HCT116 (cell line): ENCODE results near the gene MYH6. TPM values are rescaled to one million over a fixed set of nuclear protein-coding genes. Genes with fewer than 3 reads are reported as not detected.

Experiments used
- ATAC-seq: fragments of 200-7000 bp; cut with Tn5 transposase; 2 replicates; pipeline ENCODE4 v1.9.1; 2020; ENCODE audit warnings: mild to moderate bottlenecking, moderate library complexity
- BruUV-seq: library from RNA; stranded (reverse); fragments of 400-500 nt; replicated peaks from 2 replicates; lab custom pipeline; 2021; lab: Mats Ljungman, UMichigan
- CTCF ChIA-PET: fragments of 300-600 bp; sonication (Branson Sonifier 250); formaldehyde crosslinking; loops from one replicate; lab custom pipeline; 2021; ENCODE audit warnings: antibody characterized with exemption; lab: Charles Lee
- POLR2A ChIA-PET: fragments of 300-600, 350-600 bp; sonication (Branson Sonifier 250); formaldehyde crosslinking; loops from one replicate; lab custom pipeline; 2021; ENCODE audit warnings: antibody characterized with exemption; lab: Charles Lee
- RAD21 ChIA-PET, 2 experiments: fragments of 300-600 bp; sonication (Branson Sonifier 250); formaldehyde crosslinking; loops; one replicate each; lab custom pipeline; 2023; ENCODE audit warnings: low total read pairs in 2 of 2; ENCODE audit not compliant: uncharacterized antibody in 2 of 2, unreplicated experiment in 2 of 2, low non-redundant PET in 1 of 2; lab: Charles Lee
- DNase-seq: peaks from one replicate; pipeline ENCODE4 v3.0.0-alpha.2; 2010; ENCODE audit warnings: low read depth, low spot score
- H2AFZ ChIP-seq: fragments of 200-600 bp; shearing (Covaris generic), sonication (generic); 2 replicates; pipeline ENCODE4 v1.6.1; 2017; ENCODE audit warnings: low read depth, mixed run types, mixed read lengths, antibody characterized with exemption, low read length; ENCODE audit not compliant: poor library complexity, severe bottlenecking
- H3K27ac ChIP-seq: 2 replicates; pipeline ENCODE4 v1.5.1; 2012; ENCODE audit warnings: low read depth, low read length
- H3K27me3 ChIP-seq: fragments of 200-600 bp; sonication (generic); 2 replicates; pipeline ENCODE4 v1.6.1; 2016; ENCODE audit warnings: mixed run types, low read length, mixed read lengths; ENCODE audit not compliant: insufficient read depth
- H3K36me3 ChIP-seq, 2 experiments: fragments of 200-500 bp in 1 of 2; fragments of 200-600 bp in 1 of 2; sonication (Bioruptor generic) in 1 of 2; sonication (generic) in 1 of 2; 2 replicates each; pipeline versions ENCODE4 v1.5.1 to v1.6.1; 2014 to 2016; ENCODE audit warnings: low read length in 2 of 2, inconsistent platforms in 1 of 2, mixed read lengths in 1 of 2, mixed run types in 1 of 2; ENCODE audit not compliant: insufficient read depth in 2 of 2, control insufficient read depth in 1 of 2
- H3K4me1 ChIP-seq, 2 experiments: fragments of 200-600 bp in 1 of 2; sonication (generic) in 1 of 2; 2 replicates each; pipeline versions ENCODE4 v1.5.1 to v1.6.1; 2012 to 2017; ENCODE audit warnings: low read length in 2 of 2, inconsistent platforms in 1 of 2, mild to moderate bottlenecking in 1 of 2, mixed read lengths in 1 of 2, mixed run types in 1 of 2, moderate library complexity in 1 of 2; ENCODE audit not compliant: insufficient read depth in 2 of 2, control insufficient read depth in 1 of 2
- H3K4me2 ChIP-seq: fragments of 200-600 bp; sonication (generic); 2 replicates; pipeline ENCODE4 v1.6.1; 2017; ENCODE audit warnings: mixed run types, low read length, mixed read lengths
- H3K4me3 ChIP-seq, 2 experiments: fragments of 200-600 bp in 1 of 2; sonication (generic) in 1 of 2; replicated peaks in 1 of 2; 2 replicates each; pipeline ENCODE4 v1.5.1; 2011 to 2016; ENCODE audit warnings: low read length in 2 of 2, control low read depth in 1 of 2, low read depth in 1 of 2, mild to moderate bottlenecking in 1 of 2, mixed read lengths in 1 of 2, mixed run types in 1 of 2
- H3K79me2 ChIP-seq: fragments of 200-600 bp; sonication (generic); 2 replicates; pipeline ENCODE4 v1.6.1; 2017; ENCODE audit warnings: mild to moderate bottlenecking, mixed run types, low read length, moderate library complexity, mixed read lengths; ENCODE audit not compliant: insufficient read depth
- H3K9ac ChIP-seq: fragments of 200-600 bp; sonication (generic); 2 replicates; pipeline ENCODE4 v1.6.1; 2016; ENCODE audit warnings: low read length, mixed read lengths
- H3K9me2 ChIP-seq: fragments of 200-600 bp; sonication (generic), shearing (Covaris generic); 2 replicates; pipeline ENCODE4 v1.6.1; 2017; ENCODE audit warnings: mixed run types, mild to moderate bottlenecking, moderate library complexity; ENCODE audit not compliant: insufficient read depth
- H3K9me3 ChIP-seq, 2 experiments: fragments of 200-500 bp in 1 of 2; fragments of 200-600 bp in 1 of 2; sonication (Bioruptor generic) in 1 of 2; sonication (generic) in 1 of 2; 2 replicates each; pipeline ENCODE4 v1.6.1; 2014 to 2017; ENCODE audit warnings: low read length in 2 of 2, mixed read lengths in 2 of 2, inconsistent platforms in 1 of 2, low read depth in 1 of 2, mild to moderate bottlenecking in 1 of 2, mixed run types in 1 of 2, moderate library complexity in 1 of 2; ENCODE audit not compliant: control insufficient read depth in 1 of 2, insufficient read depth in 1 of 2
- H4K20me1 ChIP-seq: fragments of 200-600 bp; sonication (generic), shearing (Covaris generic); 2 replicates; pipeline ENCODE4 v1.6.1; 2017; ENCODE audit warnings: mixed run types, mild to moderate bottlenecking, moderate library complexity; ENCODE audit not compliant: insufficient read depth
- ATF3 ChIP-seq: IDR thresholded peaks from 2 replicates; pipeline ENCODE4 v1.6.1; 2012
- CBX3 ChIP-seq: IDR thresholded peaks from 2 replicates; pipeline ENCODE4 v1.6.1; 2012; ENCODE audit warnings: low read depth
- CEBPB ChIP-seq: IDR thresholded peaks from 2 replicates; pipeline ENCODE4 v1.6.1; 2012; ENCODE audit warnings: low read depth
- EGR1 ChIP-seq: IDR thresholded peaks from 2 replicates; pipeline ENCODE4 v1.6.1; 2012; ENCODE audit warnings: low read depth
- ELF1 ChIP-seq: IDR thresholded peaks from 2 replicates; pipeline ENCODE4 v1.6.1; 2012; ENCODE audit warnings: low read depth, borderline replicate concordance
- EZH2 ChIP-seq: fragments of 200-600 bp; sonication (generic); IDR thresholded peaks from 2 replicates; pipeline ENCODE4 v1.6.1; 2017; ENCODE audit warnings: antibody characterized with exemption, mixed run types
- EZH2phosphoT487 ChIP-seq: fragments of 200-600 bp; IDR thresholded peaks from 2 replicates; pipeline ENCODE4 v1.6.1; 2018; ENCODE audit warnings: antibody characterized with exemption, borderline replicate concordance
- JUND ChIP-seq: IDR thresholded peaks from 2 replicates; pipeline ENCODE4 v1.6.1; 2012
- MAX ChIP-seq: IDR thresholded peaks from 2 replicates; pipeline ENCODE4 v1.6.1; 2012
- POLR2A ChIP-seq: IDR thresholded peaks from 2 replicates; pipeline ENCODE4 v1.7.0; 2011; ENCODE audit warnings: borderline replicate concordance; ENCODE audit not compliant: insufficient read depth, insufficient read length; ENCODE audit errors: extremely low read depth
- POLR2AphosphoS5 ChIP-seq: IDR thresholded peaks from 2 replicates; pipeline ENCODE4 v1.6.1; 2011; ENCODE audit warnings: mild to moderate bottlenecking, low read depth, low read length, moderate library complexity
- REST ChIP-seq: IDR thresholded peaks from 2 replicates; pipeline ENCODE4 v1.6.1; 2012; ENCODE audit warnings: low read depth
- SP1 ChIP-seq: IDR thresholded peaks from 2 replicates; pipeline ENCODE4 v1.6.1; 2012; ENCODE audit warnings: low read depth
- SRF ChIP-seq: IDR thresholded peaks from 2 replicates; pipeline ENCODE4 v1.6.1; 2012; ENCODE audit warnings: low read depth
- TCF7L2 ChIP-seq: IDR thresholded peaks from 2 replicates; pipeline ENCODE4 v1.7.0; 2011; ENCODE audit warnings: borderline replicate concordance, inconsistent platforms; ENCODE audit not compliant: insufficient read depth, insufficient read length; ENCODE audit errors: extremely low read depth
- YY1 ChIP-seq: IDR thresholded peaks from 2 replicates; pipeline ENCODE4 v1.6.1; 2011; ENCODE audit warnings: low read length, low read depth, moderate library complexity, mild to moderate bottlenecking; ENCODE audit not compliant: insufficient replicate concordance; ENCODE audit errors: extremely low read depth
- ZBTB33 ChIP-seq: IDR thresholded peaks from 2 replicates; pipeline ENCODE4 v1.6.1; 2011; ENCODE audit warnings: mild to moderate bottlenecking, low read length, moderate library complexity; ENCODE audit not compliant: insufficient replicate concordance; ENCODE audit errors: extremely low read depth
- ZFX ChIP-seq: fragments of 450-650 bp; IDR thresholded peaks from 2 replicates; pipeline ENCODE4 v1.6.1; 2017
- intact Hi-C: fragments of 100-400 bp; cut with micrococcal nuclease; formaldehyde crosslinking; loops from 2 replicates; pipeline ENCODE4 v1.10.0; 2022
- total RNA-seq: library from RNA; stranded (reverse); gene quantifications from one replicate; pipeline ENCODE4 v1.2.1, GENCODE V29; 2021; ENCODE audit not compliant: unreplicated experiment

Gene MYH6
- total RNA-seq, 1 experiment from 2014 or later, result not detected

- ChIA-PET CTCF (interaction anchor here (0.6 to 3.1 kb wide), 24 partner anchors 8 to 318 kb away, joined by 3 to 24 read pairs (median 4); partner anchors contain the start of genes PABPN1 and SLC22A17), POLR2A (interaction anchor here (0.8 to 1.3 kb wide), 2 partner anchors 54 to 257 kb away, joined by 3 read pairs; no protein-coding TSS in a partner anchor), RAD21 (interaction anchor here (0.6 to 1.6 kb wide), 3 partner anchors 20 to 81 kb away, joined by 4 to 8 read pairs (median 6); no protein-coding TSS in a partner anchor)
- H3K9ac ChIP-seq, result no peak overlapping the region
- BruUV-seq, result no TSS peak
- intact Hi-C loops, result loop anchor here (1.0 to 5.0 kb wide), 3 partner anchors 52 to 258 kb away; no protein-coding TSS in a partner anchor
- ATAC-seq, result peak; percentile 33
- H3K9me3 ChIP-seq, result no peaks in the 10 kb centered on the region
- no peak overlapping the region for H3K4me3 ChIP-seq
- TF ChIP-seq CEBPB (no peak), EZH2phosphoT487 (no peak), EZH2 (no peak), ELF1 (no peak), POLR2AphosphoS5 (no peak), SP1 (no peak), ZBTB33 (no peak), TCF7L2 (no peak), ZFX (no peak), ATF3 (no peak), SRF (no peak), POLR2A (no peak), EGR1 (no peak), JUND (no peak), YY1 (no peak), REST (no peak), CBX3 (no peak), MAX (no peak)
- TF ChIP-seq, all 23 proteins: peak for 0
- no peak overlapping the region for H2AFZ ChIP-seq
- H3K79me2 ChIP-seq, result no peaks in the 10 kb centered on the region
- no peaks in the 10 kb centered on the region for H3K9me2 ChIP-seq
- H3K36me3 ChIP-seq, result no peaks in the 10 kb centered on the region
- 0 out of 2 replicates have a peak, but pooled peaks cover 6% of the 10 kb centered on the region for H3K27me3 ChIP-seq
- no peak overlapping the region for H3K27ac ChIP-seq
- H3K4me1 ChIP-seq, result no peaks in the 10 kb centered on the region
- DNase-seq, result no peak
- no peaks in the 10 kb centered on the region for H4K20me1 ChIP-seq
- no peak overlapping the region for H3K4me2 ChIP-seq
Observed at GRCh38 chr14:23380197-23380914, 27.7 kb downstream of the MYH6 start.
